T-helper 1 cell treated with Interleukin-12 subunit alpha and Interleukin-12 subunit beta and Interleukin-4 antibody, amounts not matched to agents 30 ng/mL and 1 ng/mL, for 36 hours (primary cell): Measurements from ENCODE around the gene RBM19. TPM values are rescaled to one million over a fixed set of nuclear protein-coding genes. Genes with fewer than 3 reads are reported as not detected.

Source experiments
- intact Hi-C: fragments of 100-400 bp; cut with micrococcal nuclease; formaldehyde crosslinking; loops from one replicate; pipeline ENCODE4 v1.15.1; 2024
- total RNA-seq: library from RNA; stranded (reverse); gene quantifications from 2 replicates; pipeline ENCODE4 v1.2.3, GENCODE V29; 2022

RBM19 gene
- total RNA-seq, 1 donor from 2014 or later: 57.2 TPM

GRCh38 chr12:113837528-113838296 is 128.4 kb downstream of the RBM19 start:
- intact Hi-C loops: no loop called here

GRCh38 chr12:113837084-113837483 is 129.0 kb downstream of the RBM19 start:
- intact Hi-C loops: no loop called here

GRCh38 chr12:113835896-113836295 is 130.2 kb downstream of the RBM19 start:
- intact Hi-C loops: no loop called here

- intact Hi-C loops: no loop called here
Observed at GRCh38 chr12:113835433-113835832, 130.7 kb downstream of the RBM19 start.

- intact Hi-C loops: no loop called here
Observed at GRCh38 chr12:113833422-113833821, 132.7 kb downstream of the RBM19 start.

- intact Hi-C loops: no loop called here
Observed at GRCh38 chr12:113831476-113831875, 134.6 kb downstream of the RBM19 start.

- intact Hi-C loops: no loop called here
Observed at GRCh38 chr12:113831016-113831415, 135.1 kb downstream of the RBM19 start.

- intact Hi-C loops: no loop called here
Observed at GRCh38 chr12:113829212-113829611, 136.9 kb downstream of the RBM19 start.

- intact Hi-C loops: no loop called here
Observed at GRCh38 chr12:113827539-113828114, 138.5 kb downstream of the RBM19 start.

GRCh38 chr12:113826805-113827538 is 139.2 kb downstream of the RBM19 start:
- intact Hi-C loops: no loop called here

GRCh38 chr12:113825705-113826104 is 140.4 kb downstream of the RBM19 start:
- intact Hi-C loops: no loop called here

GRCh38 chr12:113823816-113824215 is 142.3 kb downstream of the RBM19 start:
- intact Hi-C loops: no loop called here

- intact Hi-C loops: no loop called here
Observed at GRCh38 chr12:113823016-113823415, 143.1 kb downstream of the RBM19 start.

- intact Hi-C loops: no loop called here
Observed at GRCh38 chr12:113820842-113821241, 145.3 kb downstream of the RBM19 start.

- intact Hi-C loops: no loop called here
Observed at GRCh38 chr12:113820309-113820708, 145.8 kb downstream of the RBM19 start.

GRCh38 chr12:113819495-113819894 is 146.6 kb downstream of the RBM19 start:
- intact Hi-C loops: no loop called here

- intact Hi-C loops: no loop called here
Observed at GRCh38 chr12:113818833-113819232, 147.3 kb downstream of the RBM19 start.

- intact Hi-C loops: no loop called here
Observed at GRCh38 chr12:113818283-113818682, 147.8 kb downstream of the RBM19 start.

GRCh38 chr12:113816866-113817265 is 149.3 kb downstream of the RBM19 start:
- intact Hi-C loops: no loop called here

GRCh38 chr12:113815031-113815430 is 151.1 kb downstream of the RBM19 start:
- intact Hi-C loops: no loop called here

- intact Hi-C loops: no loop called here
Observed at GRCh38 chr12:113813229-113813541, 152.9 kb downstream of the RBM19 start.

GRCh38 chr12:113812411-113813228 is 153.5 kb downstream of the RBM19 start:
- intact Hi-C loops: no loop called here
